ENCODE results near the gene KIF16B.
"Not testable (repeated sequence)": the region's sequence is repeated elsewhere in the genome, so short reads cannot be mapped to it uniquely, and the experiment has no call there.

KIF16B gene

DNA sequence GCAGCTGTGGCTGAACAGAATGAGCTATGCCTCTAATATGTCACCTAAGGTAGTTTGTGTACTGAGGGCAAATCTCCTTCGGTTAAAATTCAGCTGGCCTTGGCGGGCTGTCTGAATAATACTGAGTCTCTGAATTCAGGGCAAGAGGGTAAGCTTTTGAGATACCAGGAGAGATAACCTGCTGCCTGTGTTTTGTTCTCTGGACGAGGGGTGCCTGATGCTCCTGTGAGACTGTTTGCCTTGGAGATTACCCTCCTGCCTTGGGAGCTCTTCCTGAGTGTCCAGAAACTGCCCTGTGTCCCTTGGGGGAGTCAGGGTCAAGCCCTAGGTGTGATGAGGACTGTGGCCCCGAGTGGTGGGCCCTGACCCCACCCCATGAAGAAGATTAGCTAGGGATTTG lies 282.9 kb downstream of the KIF16B start:
- no peak for DNase-seq (ENCODE audit: low read depth)

DNA sequence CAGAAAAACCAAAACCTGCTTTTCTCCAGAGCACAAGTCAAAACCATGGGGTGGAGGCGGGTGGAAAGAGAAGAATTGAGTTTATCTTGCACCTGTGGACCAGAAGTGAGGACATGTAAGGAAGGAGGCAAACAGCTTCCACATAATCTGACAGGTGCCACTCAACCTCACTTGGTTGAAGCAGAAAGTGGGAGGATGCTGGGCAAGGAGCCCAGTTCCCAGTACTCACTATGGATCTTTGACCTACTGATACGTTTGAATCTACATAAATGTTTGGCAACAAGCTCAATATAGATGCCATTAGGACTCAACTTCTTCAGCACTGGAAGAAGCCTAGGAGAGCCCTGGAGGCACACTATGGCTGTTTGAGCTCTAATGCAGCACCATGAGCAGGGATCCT lies 285.5 kb downstream of the KIF16B start:
- DNase-seq (ENCODE audit: low read depth): no peak

DNA sequence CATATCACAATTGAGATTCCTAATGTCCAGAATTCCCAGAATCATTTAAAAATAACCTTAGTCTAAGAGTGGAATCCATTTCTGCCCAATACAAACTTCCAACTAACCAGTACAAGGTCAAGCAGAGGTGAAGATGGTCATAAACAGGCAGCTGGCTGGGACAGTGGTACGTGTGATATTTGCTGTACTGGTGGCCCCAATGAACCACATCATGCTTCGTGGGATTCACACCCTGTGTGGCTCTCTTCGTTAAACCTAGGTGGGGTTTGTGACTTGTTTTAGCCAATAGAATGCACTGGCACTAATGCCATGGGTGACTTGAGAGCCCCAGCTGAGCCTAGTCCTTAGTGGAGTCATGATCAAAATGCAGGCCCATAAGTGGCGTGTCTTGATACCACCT lies 286.6 kb downstream of the KIF16B start:
- no peak for DNase-seq (ENCODE audit: low read depth)

DNA sequence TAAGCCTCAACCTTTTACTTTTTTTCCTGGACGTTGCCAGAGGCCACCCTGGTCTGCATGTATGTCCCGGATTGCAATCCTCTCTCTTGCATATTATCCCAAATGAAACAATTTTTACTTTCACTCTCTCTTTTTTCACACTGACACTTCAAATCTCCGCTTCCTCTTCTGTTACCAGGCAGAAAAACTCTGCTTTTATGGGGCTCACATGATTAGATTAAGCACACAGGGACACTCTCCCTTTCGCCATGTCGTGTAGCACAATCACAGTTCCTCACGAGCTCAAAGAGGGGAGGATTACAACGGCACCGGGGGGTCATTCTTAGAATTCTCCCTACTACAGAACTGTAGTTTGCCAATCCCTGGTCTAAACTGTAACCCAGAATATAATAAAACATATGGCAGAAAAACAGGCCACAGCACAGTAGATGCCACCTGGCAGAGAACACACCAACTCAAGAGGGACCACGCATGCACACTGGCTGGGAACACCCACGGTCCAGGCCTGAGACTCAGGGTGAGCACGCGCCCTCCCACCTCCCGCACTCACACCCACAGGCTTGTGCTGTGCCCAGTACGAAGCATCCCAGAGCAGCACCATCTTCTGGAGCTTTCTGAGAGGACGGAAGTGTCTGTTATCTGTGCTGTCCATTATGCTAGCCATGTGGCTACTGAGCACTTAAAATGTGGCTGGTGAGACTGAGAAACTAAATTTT lies 288.7 kb downstream of the KIF16B start:
- no peak for DNase-seq (ENCODE audit: low read depth)

DNA sequence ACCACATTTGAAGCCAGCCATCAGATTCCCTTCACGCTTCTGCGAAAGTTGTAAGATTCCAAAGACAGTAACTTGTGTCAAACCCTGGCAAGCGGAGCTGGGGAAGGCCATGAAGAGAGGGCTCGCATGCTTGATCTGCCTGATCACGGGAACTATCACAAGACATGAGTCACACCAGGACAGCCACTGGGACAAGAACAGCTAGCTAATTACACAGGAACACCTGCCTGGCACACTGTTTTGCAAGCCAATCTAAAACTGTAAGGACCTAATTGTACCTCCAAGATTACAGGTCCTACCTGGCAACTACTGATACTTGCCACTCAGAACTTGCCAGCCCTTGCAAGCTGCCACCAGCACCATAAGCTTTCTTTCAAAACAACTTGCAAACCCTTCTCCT lies 289.3 kb downstream of the KIF16B start:
- DNase-seq (ENCODE audit: low read depth): no peak

DNA sequence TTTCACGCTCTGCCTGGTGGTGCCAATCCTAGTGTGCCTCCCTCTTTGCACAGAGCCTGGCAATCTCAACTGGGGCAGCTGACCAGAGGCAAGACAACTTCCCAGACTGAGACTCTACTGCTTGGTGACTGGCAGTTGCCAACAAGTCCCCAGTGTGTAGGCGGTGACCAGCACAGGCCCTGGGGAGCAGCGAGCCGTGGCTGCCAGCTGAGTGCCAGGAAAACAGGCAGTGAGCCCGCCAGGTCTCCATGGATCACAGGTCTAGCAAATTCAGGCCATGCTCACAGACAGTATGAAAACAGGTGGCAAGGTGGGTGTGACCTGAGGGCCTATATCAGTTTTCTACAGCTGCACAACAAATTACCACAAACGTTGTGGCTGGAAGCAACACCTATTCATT lies 289.9 kb downstream of the KIF16B start:
- DNase-seq (ENCODE audit: low read depth): no peak

DNA sequence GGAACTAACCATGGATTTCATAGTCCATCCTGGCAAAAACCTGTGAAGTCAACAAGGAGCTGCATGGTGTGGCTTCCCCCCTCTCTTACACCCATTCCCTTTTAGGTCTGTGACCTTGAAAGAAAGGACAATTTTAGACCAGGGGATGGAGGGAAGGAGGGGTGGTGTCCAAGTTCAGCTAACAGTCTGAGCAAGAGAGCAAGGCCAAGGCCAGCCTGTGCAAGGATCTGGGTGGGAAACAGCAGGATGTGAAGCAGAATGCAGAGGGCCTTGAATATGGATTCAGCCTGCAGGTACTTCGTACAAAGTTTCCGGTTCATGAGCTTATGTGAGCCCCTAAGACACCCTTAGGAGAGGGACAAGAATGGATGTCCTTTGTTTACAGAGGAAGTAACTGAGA lies 293.0 kb downstream of the KIF16B start:
- no peak for DNase-seq (ENCODE audit: low read depth)

DNA sequence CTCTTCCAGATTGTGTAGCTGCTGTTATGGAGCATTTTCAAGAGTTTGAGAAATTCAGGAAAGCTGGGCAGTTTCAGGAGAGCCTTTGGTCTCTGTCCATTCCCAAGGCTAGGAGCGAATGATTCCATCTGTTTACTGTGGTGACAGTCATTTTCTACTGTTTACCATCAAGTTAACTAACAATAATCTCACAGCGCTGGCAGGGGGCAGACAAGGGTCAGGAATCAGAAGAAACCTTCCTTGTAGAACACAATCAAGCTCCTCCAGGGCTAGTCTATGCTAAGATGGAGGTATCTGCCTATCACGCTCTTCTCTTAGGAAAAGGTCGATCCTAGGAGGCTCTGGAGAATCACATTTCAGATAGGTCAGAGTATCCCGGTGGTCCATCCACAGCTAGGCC lies 293.9 kb downstream of the KIF16B start:
- DNase-seq (ENCODE audit: low read depth): no peak

DNA sequence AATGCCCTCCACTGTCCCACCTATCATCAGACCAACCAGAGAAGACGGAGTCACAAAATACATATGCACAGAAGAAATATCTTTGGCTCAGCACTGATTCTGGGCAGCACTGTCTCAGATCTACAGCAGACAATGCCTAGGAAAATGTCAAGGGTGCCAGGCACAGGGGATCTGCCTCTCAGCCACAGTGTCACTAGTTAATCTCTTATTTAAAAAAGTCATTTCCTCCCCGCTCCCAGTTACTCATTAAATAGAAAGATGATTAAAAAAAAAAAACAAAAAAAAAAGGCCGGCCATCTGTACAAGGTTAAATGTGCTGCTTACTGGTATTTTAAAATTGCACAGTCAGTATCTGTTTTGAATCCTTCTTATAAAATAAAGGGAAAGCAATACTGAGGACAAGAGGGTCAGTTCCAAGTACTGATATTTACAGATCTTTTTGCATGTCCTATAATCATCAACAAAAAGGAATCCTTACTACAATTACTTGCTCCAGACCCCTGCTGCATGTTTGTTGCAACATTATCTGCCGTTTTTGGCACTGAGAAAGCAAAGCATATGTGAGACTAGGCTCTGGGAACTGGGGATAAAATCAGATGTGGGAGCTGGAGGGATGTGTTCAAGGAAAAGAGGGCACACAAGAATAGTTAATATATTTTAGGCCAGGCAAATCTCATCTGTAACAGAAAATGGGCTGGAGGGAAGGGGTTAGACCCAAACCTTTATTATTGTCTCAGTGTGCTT lies 299.3 kb downstream of the KIF16B start:
- no peak for DNase-seq (ENCODE audit: low read depth)

DNA sequence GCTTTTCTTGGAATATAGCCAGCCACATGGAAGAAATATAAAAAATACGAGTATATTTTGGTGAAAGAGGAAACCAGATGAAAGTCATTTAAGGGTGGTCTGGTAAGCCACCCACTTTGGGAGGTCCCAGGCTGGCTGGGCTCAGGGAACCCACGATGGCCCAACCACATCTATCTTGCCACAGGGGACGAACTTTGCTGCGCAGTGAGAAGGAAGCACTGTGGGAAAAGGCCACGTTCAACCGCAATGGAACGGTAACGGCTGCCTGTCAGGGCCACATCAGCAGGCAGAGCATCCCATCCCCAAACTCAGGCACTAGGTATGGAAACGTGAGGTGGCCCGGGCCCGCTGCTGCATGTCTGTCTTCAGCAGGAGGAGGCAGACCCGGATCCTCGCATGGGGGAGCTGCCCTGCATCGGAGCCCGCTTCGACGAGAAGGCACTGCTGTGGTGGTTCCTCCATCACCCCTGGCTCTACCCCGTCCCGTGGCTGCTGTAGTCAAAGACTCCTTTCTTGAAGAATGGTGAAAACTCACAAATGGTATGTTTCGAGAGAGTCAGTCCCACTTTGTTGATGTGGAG lies 300.4 kb downstream of the KIF16B start:
- DNase-seq (ENCODE audit: low read depth): no peak

DNA sequence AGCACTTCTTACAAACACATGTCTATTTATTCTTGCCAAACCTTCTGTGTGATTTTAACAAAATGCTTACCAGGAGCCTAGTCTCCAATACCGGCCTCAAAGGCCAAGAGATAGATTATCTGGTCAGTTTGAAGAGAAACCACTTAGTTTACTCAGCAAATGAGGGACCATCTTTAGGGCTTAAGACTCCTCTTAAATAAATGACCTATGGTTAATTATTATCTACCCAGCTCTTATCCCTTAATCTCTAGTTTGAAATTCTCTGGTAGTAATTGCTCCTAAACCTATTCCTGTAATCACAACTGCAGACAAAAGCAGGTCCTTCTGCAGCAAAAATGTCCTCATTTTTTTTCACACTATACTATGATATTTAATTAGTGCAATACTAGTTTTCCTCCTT lies 301.8 kb downstream of the KIF16B start:
- no peak for DNase-seq (ENCODE audit: low read depth)

DNA sequence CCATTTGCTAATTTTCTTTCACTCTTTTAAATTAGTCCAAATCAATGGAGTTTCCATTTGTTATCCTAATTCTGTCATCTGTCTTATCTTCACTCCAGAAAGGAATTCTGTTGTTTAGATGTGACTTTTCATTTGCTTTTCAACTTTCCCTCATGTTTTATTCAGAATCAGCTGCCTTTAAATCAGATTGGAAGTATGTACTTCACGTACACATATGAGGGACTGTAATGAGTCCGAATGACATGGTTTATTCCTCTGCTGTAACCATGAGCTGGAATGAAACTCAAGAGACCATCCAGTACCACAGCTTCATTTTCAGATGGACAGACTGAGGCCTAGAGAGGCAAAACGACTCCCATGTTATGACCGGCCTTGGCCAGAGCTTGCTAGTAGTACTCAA lies 302.3 kb downstream of the KIF16B start:
- no peak for DNase-seq (ENCODE audit: low read depth)

DNA sequence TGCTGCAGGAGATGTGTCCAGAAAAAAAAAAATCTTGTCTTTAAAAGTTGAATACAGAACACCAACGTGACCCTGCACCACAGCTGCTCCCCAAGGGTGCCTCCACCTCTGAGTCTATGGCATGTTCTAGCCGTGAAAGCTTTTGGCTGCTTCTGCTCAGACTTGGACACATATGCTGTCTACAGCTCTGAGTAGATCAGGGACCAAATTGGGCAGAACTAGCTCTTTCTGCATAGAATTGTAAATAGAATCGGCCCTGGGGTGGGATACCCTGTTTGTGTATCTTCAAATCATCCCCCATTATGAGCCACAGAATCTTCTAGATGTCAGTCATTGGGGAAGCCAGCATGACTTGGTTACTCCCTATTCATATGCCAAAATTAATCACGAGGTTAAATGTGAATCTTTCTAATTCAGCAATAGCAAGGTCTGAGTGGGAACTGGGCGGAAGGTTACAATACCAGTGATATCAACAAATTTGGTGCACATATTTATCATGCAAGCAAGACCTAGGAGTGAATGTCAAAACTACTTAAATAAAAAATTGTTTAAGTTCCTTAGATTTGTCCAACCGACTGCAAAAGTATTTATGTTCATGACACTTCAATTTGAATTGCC lies 302.8 kb downstream of the KIF16B start:
- no peak for DNase-seq (ENCODE audit: low read depth)

DNA sequence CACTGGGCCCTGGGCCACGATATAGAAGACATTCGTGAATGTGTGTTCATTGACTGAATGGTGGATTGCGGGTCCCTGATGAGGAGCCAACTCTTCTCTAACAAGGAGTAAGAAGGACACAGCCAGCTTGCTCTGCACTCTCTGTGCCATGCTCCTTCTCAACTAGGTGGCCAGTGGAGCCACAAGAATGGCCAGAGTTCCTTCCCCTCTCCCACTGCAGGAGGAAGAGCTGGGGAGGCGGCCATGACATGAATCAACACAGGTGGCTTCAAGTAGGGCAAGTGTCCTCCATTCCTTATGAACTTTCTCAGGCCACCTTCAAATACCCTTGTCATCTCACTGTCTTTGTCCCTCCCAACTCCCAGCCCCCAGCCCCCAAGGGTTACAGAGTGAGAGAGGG lies 305.7 kb downstream of the KIF16B start:
- DNase-seq (ENCODE audit: low read depth): no peak

DNA sequence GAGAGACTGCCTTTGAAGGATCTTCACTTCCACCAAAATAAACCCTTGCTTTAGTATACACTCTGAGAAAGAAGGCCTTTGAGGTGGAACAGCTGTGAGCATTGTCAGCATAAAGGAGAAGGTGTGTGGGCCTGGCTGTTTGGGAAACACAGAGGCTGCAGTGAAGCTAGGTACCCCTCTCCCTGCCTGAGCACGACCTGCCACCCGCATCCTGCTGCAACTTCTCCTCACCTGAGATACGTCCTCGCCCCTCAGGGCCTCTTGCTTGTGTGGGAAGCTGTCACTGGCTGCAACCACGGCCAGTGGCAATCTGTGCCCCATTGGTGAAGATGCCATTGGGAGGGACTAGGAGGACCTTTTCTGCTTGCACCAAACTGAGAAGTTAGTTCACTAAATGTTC lies 307.9 kb downstream of the KIF16B start:
- no peak for DNase-seq (ENCODE audit: low read depth)

DNA sequence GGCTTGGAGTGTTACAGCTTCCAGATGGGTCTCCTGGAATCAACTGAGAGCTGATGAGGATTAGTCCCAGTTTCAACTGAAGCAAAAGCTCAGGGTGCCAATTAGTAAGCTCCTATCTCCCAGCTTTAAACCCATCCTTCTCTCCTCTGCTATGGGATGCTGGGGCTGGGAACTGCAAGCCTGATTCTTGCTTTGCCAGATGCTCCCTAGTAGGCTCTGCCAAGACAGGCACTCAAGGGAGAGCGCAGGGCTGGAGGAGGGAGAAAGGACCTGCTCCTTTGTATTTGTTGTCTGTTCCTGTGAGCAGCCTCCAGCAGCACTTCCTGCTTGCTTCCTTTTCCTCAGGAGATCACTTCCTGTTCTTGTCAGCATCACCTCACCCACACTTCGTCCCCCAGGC lies 309.7 kb downstream of the KIF16B start:
- no peak for DNase-seq (ENCODE audit: low read depth)

DNA sequence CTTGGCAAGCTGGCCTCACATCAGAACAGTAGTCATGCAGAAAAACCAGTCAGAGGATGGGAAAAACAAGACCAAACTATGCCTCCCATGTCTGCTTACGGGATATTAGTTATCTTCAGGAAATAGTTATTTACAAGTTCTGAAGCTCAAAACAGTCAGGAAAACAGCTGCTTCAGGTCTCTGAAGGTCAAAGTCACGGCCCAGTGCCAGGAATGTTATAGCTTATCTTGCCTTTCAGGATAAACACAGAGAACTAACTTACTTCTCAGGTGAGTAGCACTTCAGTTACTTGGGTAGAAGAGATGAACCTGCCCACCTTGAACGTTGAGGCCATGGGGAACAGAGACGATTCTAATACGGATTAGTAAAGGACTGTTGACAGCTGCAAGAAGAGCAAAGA lies 310.7 kb downstream of the KIF16B start:
- no peak for DNase-seq (ENCODE audit: low read depth)

DNA sequence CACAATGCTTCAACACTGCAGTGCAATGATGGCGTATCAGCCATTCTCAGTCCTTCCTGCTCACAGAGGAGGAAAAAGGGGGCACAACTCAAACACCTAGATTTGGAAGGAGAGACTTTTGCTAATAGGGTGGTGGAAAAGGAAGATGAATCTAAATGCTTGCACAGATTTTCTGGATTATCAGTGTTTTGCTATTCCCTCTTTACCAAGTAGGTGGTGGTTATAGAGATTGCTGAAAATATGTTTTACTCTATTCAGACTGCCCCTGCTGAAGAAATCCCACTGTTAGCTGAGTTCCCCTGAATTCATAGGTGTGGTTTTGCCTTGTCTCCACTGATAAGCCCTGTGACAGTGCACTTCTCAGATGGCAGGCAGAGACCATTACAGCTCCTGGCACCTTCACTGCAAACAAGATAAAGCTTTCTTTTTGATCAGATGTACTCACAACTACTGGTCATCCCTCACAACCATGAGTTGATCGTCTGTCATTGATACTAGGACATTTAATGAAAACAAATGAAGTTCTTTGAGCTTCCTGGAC lies 311.4 kb downstream of the KIF16B start:
- no peak for DNase-seq (ENCODE audit: low read depth)

DNA sequence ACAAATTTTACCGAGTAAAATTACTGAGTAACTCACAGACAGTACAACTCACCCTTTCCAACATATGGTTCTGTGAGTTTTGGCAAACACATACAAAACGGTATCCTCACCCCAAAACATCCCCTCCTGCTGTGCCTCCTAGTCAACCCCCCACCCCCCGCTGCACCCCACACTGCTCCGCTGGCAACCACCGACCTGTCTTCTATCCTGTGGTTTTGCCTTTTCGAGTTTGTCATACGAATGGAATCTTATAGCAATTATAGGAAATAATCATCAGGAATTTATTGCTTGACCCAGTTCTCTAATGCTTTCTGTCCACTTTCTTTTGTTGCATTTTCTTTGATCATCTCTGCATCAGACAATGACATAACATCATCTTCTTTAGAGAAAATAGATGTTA lies 312.3 kb downstream of the KIF16B start:
- DNase-seq (ENCODE audit: low read depth): no peak

DNA sequence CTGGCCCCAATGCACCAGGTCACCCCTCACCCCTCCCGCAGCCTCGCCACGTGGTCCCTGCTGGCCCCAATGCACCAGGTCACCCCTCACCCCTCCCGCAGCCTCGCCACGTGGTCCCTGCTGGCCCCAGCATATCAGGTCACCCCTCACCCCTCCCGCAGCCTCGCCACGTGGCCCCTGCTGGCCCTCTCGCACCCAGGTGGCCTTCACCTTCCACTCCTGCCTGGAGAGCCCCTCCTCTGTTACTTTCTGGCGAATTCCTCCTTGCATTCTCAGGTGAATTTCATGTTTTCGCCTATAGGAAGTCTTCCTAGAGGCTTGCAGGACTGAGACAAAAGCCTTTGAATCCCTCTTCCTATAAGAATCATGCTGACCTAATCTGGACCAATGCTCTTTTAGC lies 313.1 kb downstream of the KIF16B start:
- DNase-seq (ENCODE audit: low read depth): not testable (repeated sequence)

DNA sequence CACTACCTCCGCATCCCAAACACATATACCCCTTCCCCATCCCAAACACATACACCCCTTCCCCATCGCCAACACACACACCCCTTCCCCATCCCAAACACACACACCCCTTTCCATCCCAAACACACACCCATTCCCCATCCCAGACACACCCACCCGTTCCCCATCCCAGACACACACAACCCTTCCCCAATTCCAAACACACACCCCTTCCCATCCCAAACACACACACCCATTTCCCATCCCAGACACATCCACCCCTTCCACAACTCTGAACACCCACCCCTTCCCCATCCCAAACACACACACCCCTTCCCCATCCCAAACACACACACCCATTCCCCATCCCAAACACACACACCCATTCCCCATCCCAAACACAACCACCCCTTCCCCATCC lies 314.5 kb downstream of the KIF16B start:
- no peak for DNase-seq (ENCODE audit: low read depth)

DNA sequence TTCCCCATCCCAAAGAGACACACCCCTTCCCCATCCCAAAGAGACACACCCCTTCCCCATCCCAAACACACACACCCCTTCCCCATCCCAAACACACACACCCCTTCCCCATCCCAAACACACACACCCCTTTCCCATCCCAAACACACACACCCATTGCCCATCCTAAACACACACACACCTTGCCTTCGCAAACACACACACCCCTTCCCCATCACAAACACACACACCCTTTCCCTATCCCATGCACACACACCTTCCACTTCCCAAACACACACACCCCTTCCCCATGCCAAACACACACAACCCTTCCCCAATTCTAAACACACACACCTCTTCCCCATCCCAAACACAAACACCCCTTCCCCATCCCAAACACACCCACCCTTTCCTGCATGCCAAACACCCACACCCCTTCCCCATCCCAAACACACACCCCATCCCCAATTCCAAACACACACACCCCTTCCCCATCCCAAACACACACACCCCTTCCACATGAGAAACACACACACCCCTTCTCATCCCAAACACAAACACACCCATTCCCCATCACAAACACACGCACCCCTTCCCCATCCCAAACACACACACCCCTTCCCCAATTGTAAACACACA lies 315.3 kb downstream of the KIF16B start:
- no peak for DNase-seq (ENCODE audit: low read depth)
